HL-60 (cell line): ENCODE data around the gene NDFIP1.

ENCODE experiments used
- DNase-seq, 2 experiments: peaks; one replicate each; pipeline ENCODE4 v3.0.0-alpha.2; 2010 to 2020; ENCODE audit warnings: low read depth in 1 of 2, low spot score in 1 of 2
- H3K27ac ChIP-seq: fragments of 250-450 bp; sonication (Bioruptor Pico); replicated peaks from 2 replicates; pipeline ENCODE4 v1.5.1; 2020; ENCODE audit warnings: mild to moderate bottlenecking, moderate library complexity
- H3K27me3 ChIP-seq: fragments of 250-450 bp; sonication (Bioruptor Pico); 2 replicates; pipeline ENCODE4 v1.5.1; 2021; ENCODE audit warnings: mild to moderate bottlenecking, moderate library complexity; ENCODE audit not compliant: insufficient read depth, poor library complexity, severe bottlenecking
- H3K4me3 ChIP-seq: replicated peaks from 2 replicates; pipeline ENCODE4 v1.5.1; 2011; ENCODE audit warnings: mild to moderate bottlenecking, control low read depth, low read length; ENCODE audit not compliant: insufficient read depth
- GABPA ChIP-seq: IDR thresholded peaks from 2 replicates; pipeline ENCODE4 v1.6.1; 2012; ENCODE audit warnings: low read depth
- POLR2AphosphoS5 ChIP-seq: IDR thresholded peaks from 2 replicates; pipeline ENCODE4 v1.6.1; 2012; ENCODE audit warnings: low read depth
- SPI1 ChIP-seq: IDR thresholded peaks from 2 replicates; pipeline ENCODE4 v1.6.1; 2012; ENCODE audit warnings: low read depth, mild to moderate bottlenecking, borderline replicate concordance
- long read RNA-seq: library from polyadenylated mRNA; unstranded; transcript quantifications from one replicate; pipeline ENCODE4 v2.0.0, GENCODE V29; 2020
- TF ChIP-seq, protein P1 (sequence below): IDR thresholded peaks from 2 replicates; pipeline ENCODE4 v1.6.1; 2012; ENCODE audit warnings: low read depth; ENCODE audit not compliant: insufficient replicate concordance
- TF ChIP-seq, protein P2 (sequence below): IDR thresholded peaks from one replicate; pipeline ENCODE4 v1.5.1; 2011; ENCODE audit warnings: low read length, control low read depth, inconsistent platforms; ENCODE audit not compliant: insufficient read depth

NDFIP1 gene, protein sequence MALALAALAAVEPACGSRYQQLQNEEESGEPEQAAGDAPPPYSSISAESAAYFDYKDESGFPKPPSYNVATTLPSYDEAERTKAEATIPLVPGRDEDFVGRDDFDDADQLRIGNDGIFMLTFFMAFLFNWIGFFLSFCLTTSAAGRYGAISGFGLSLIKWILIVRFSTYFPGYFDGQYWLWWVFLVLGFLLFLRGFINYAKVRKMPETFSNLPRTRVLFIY
- long read RNA-seq, transcript NDFIP1-201 (8 exons, 3,851 nt), result major isoform, 129 of 143 reads
- long read RNA-seq, partial matches to known transcripts, result 4 of 143 reads
- long read RNA-seq, other reads (novel, unspliced or antisense), result 10 of 143 reads

DNA sequence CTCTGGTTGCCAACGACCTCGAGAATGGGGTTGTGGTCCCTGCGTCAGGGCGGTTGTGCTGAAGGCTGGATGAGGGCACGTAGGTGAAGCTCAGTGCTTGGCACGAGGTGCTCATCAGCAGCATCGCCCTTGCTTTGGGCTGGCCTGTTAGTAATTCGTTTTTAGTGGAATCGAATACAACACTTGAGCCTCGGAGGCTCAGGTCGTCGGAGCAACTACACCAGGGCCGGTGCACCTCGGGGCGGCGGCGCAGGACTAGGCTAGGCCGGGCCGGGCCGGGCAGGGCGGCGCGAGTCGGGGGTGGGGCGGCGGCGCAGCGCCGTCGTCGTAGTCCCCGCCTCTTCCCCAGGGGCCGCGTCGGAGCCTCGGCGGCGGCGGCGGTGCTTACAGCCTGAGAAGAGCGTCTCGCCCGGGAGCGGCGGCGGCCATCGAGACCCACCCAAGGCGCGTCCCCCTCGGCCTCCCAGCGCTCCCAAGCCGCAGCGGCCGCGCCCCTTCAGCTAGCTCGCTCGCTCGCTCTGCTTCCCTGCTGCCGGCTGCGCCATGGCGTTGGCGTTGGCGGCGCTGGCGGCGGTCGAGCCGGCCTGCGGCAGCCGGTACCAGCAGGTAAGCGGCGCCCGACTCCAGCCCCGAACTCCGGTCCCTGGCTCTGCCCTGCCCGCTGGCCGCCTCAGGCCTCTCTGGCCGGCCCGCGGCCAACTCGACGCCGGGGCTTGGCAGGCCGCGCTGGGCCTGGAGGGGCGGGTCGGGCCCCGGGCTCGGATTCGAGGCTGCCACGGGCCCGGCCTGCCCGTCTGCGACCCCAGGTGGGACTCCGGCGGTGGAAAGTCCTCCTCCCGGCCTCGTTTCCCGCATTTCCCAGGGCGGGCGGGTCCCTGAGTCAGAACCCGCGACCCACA lies at the start of gene NDFIP1:
Gene NDFIP1 (plus strand): TSS at position 348 of the 899 bp plus-strand sequence. CDS start 196 bp downstream, at position 544.
- Histone ChIP-seq H3K4me3 (peak within 1 kb of the TSS; percentile 60), H3K27me3 (no peaks in the 10 kb centered on the region), H3K27ac (peak within 1 kb of the TSS; percentile 48)
- peak; percentile 37 to 75 for DNase-seq
- TF ChIP-seq, protein P1, sequence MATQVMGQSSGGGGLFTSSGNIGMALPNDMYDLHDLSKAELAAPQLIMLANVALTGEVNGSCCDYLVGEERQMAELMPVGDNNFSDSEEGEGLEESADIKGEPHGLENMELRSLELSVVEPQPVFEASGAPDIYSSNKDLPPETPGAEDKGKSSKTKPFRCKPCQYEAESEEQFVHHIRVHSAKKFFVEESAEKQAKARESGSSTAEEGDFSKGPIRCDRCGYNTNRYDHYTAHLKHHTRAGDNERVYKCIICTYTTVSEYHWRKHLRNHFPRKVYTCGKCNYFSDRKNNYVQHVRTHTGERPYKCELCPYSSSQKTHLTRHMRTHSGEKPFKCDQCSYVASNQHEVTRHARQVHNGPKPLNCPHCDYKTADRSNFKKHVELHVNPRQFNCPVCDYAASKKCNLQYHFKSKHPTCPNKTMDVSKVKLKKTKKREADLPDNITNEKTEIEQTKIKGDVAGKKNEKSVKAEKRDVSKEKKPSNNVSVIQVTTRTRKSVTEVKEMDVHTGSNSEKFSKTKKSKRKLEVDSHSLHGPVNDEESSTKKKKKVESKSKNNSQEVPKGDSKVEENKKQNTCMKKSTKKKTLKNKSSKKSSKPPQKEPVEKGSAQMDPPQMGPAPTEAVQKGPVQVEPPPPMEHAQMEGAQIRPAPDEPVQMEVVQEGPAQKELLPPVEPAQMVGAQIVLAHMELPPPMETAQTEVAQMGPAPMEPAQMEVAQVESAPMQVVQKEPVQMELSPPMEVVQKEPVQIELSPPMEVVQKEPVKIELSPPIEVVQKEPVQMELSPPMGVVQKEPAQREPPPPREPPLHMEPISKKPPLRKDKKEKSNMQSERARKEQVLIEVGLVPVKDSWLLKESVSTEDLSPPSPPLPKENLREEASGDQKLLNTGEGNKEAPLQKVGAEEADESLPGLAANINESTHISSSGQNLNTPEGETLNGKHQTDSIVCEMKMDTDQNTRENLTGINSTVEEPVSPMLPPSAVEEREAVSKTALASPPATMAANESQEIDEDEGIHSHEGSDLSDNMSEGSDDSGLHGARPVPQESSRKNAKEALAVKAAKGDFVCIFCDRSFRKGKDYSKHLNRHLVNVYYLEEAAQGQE, result no peak
- TF ChIP-seq GABPA (no peak), POLR2AphosphoS5 (peak; percentile 66)

DNA sequence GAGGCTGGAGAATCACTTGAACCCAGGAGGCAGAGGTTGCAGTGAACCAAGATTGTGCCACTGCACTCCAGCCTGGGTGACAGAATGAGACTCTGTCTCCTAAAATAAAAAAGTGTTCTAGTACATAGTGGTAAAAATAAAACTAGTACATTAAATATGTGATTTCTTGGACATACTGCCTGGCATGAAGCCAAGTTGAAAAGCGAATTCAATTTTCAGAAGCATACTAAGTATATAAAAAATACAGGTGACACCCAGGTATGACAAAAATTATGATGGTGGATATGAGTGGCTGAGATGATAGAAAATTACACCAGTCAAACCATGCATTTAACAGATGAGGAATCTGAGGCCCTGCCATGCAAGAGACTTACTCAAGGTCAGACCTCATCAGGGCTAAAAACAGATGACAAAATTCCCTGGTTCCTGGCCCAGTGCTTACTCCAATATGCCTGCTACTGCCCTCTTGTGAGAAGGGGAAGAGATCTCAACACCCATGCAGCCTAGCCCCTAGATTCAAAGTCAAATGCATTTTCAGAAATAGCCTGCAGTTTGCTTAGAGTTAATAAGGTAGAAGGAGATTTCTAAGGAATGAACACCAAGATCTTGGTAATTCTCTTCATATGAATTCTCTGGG lies 49.2 kb upstream of the NDFIP1 start:
- TF ChIP-seq GABPA (no peak), SPI1 (no peak), POLR2AphosphoS5 (no peak)
- TF ChIP-seq, protein P2, sequence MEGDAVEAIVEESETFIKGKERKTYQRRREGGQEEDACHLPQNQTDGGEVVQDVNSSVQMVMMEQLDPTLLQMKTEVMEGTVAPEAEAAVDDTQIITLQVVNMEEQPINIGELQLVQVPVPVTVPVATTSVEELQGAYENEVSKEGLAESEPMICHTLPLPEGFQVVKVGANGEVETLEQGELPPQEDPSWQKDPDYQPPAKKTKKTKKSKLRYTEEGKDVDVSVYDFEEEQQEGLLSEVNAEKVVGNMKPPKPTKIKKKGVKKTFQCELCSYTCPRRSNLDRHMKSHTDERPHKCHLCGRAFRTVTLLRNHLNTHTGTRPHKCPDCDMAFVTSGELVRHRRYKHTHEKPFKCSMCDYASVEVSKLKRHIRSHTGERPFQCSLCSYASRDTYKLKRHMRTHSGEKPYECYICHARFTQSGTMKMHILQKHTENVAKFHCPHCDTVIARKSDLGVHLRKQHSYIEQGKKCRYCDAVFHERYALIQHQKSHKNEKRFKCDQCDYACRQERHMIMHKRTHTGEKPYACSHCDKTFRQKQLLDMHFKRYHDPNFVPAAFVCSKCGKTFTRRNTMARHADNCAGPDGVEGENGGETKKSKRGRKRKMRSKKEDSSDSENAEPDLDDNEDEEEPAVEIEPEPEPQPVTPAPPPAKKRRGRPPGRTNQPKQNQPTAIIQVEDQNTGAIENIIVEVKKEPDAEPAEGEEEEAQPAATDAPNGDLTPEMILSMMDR, result no peak
- TF ChIP-seq, protein P1, result no peak
- no peak for DNase-seq

DNA sequence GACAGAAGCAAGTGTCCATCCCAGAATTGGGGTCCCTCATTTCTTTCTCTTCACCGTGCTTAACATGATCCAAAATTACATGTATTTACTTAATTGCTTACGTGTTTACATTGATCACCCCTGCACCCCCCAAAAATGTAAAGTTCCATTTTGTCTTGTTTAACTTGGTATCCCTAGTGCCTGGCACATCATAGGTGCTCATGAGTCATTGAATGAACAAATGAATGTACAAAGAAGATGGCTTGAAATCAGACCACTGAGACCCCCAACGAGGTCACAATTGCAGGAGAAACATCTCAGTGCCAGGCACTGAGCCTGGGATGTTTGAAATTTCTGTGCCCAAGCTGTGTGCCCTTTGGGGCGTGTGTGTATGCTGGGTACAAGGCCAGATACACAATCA lies 45.2 kb upstream of the NDFIP1 start:
- no peak overlapping the region for H3K4me3 ChIP-seq
- TF ChIP-seq, protein P1, result no peak
- TF ChIP-seq GABPA (no peak), SPI1 (no peak), POLR2AphosphoS5 (no peak)
- TF ChIP-seq, protein P2, result no peak

More for the DNA sequence above, 49.2 kb upstream of the NDFIP1 start:
- no peak overlapping the region for H3K4me3 ChIP-seq
- no peaks in the 10 kb centered on the region for H3K27me3 ChIP-seq
- no peak overlapping the region for H3K27ac ChIP-seq

More for the DNA sequence above, 45.2 kb upstream of the NDFIP1 start:
- Histone ChIP-seq H3K27ac (no peak overlapping the region), H3K27me3 (no peaks in the 10 kb centered on the region)
- DNase-seq, result no peak
